HCT116 (cell line): ENCODE measurements around the gene STPG2. TPM values are rescaled to one million over a fixed set of nuclear protein-coding genes. Genes with fewer than 3 reads are reported as not detected.

ENCODE experiments used
- ATAC-seq: fragments of 200-7000 bp; cut with Tn5 transposase; 2 replicates; pipeline ENCODE4 v1.9.1; 2020; ENCODE audit warnings: mild to moderate bottlenecking, moderate library complexity
- BruUV-seq: library from RNA; stranded (reverse); fragments of 400-500 nt; replicated peaks from 2 replicates; lab custom pipeline; 2021; lab: Mats Ljungman, UMichigan
- CTCF ChIA-PET: fragments of 300-600 bp; sonication (Branson Sonifier 250); formaldehyde crosslinking; loops from one replicate; lab custom pipeline; 2021; ENCODE audit warnings: antibody characterized with exemption; lab: Charles Lee
- POLR2A ChIA-PET: fragments of 300-600, 350-600 bp; sonication (Branson Sonifier 250); formaldehyde crosslinking; loops from one replicate; lab custom pipeline; 2021; ENCODE audit warnings: antibody characterized with exemption; lab: Charles Lee
- RAD21 ChIA-PET, 2 experiments: fragments of 300-600 bp; sonication (Branson Sonifier 250); formaldehyde crosslinking; loops; one replicate each; lab custom pipeline; 2023; ENCODE audit warnings: low total read pairs in 2 of 2; ENCODE audit not compliant: uncharacterized antibody in 2 of 2, unreplicated experiment in 2 of 2, low non-redundant PET in 1 of 2; lab: Charles Lee
- DNase-seq: peaks from one replicate; pipeline ENCODE4 v3.0.0-alpha.2; 2010; ENCODE audit warnings: low read depth, low spot score
- H2AFZ ChIP-seq: fragments of 200-600 bp; shearing (Covaris generic), sonication (generic); 2 replicates; pipeline ENCODE4 v1.6.1; 2017; ENCODE audit warnings: low read depth, mixed run types, mixed read lengths, antibody characterized with exemption, low read length; ENCODE audit not compliant: poor library complexity, severe bottlenecking
- H3K27ac ChIP-seq: 2 replicates; pipeline ENCODE4 v1.5.1; 2012; ENCODE audit warnings: low read depth, low read length
- H3K27me3 ChIP-seq: fragments of 200-600 bp; sonication (generic); 2 replicates; pipeline ENCODE4 v1.6.1; 2016; ENCODE audit warnings: mixed run types, low read length, mixed read lengths; ENCODE audit not compliant: insufficient read depth
- H3K36me3 ChIP-seq, 2 experiments: fragments of 200-500 bp in 1 of 2; fragments of 200-600 bp in 1 of 2; sonication (Bioruptor generic) in 1 of 2; sonication (generic) in 1 of 2; 2 replicates each; pipeline versions ENCODE4 v1.5.1 to v1.6.1; 2014 to 2016; ENCODE audit warnings: low read length in 2 of 2, inconsistent platforms in 1 of 2, mixed read lengths in 1 of 2, mixed run types in 1 of 2; ENCODE audit not compliant: insufficient read depth in 2 of 2, control insufficient read depth in 1 of 2
- H3K4me1 ChIP-seq, 2 experiments: fragments of 200-600 bp in 1 of 2; sonication (generic) in 1 of 2; 2 replicates each; pipeline versions ENCODE4 v1.5.1 to v1.6.1; 2012 to 2017; ENCODE audit warnings: low read length in 2 of 2, inconsistent platforms in 1 of 2, mild to moderate bottlenecking in 1 of 2, mixed read lengths in 1 of 2, mixed run types in 1 of 2, moderate library complexity in 1 of 2; ENCODE audit not compliant: insufficient read depth in 2 of 2, control insufficient read depth in 1 of 2
- H3K4me2 ChIP-seq: fragments of 200-600 bp; sonication (generic); 2 replicates; pipeline ENCODE4 v1.6.1; 2017; ENCODE audit warnings: mixed run types, low read length, mixed read lengths
- H3K4me3 ChIP-seq, 2 experiments: fragments of 200-600 bp in 1 of 2; sonication (generic) in 1 of 2; replicated peaks in 1 of 2; 2 replicates each; pipeline ENCODE4 v1.5.1; 2011 to 2016; ENCODE audit warnings: low read length in 2 of 2, control low read depth in 1 of 2, low read depth in 1 of 2, mild to moderate bottlenecking in 1 of 2, mixed read lengths in 1 of 2, mixed run types in 1 of 2
- H3K79me2 ChIP-seq: fragments of 200-600 bp; sonication (generic); 2 replicates; pipeline ENCODE4 v1.6.1; 2017; ENCODE audit warnings: mild to moderate bottlenecking, mixed run types, low read length, moderate library complexity, mixed read lengths; ENCODE audit not compliant: insufficient read depth
- H3K9ac ChIP-seq: fragments of 200-600 bp; sonication (generic); 2 replicates; pipeline ENCODE4 v1.6.1; 2016; ENCODE audit warnings: low read length, mixed read lengths
- H3K9me2 ChIP-seq: fragments of 200-600 bp; sonication (generic), shearing (Covaris generic); 2 replicates; pipeline ENCODE4 v1.6.1; 2017; ENCODE audit warnings: mixed run types, mild to moderate bottlenecking, moderate library complexity; ENCODE audit not compliant: insufficient read depth
- H3K9me3 ChIP-seq, 2 experiments: fragments of 200-500 bp in 1 of 2; fragments of 200-600 bp in 1 of 2; sonication (Bioruptor generic) in 1 of 2; sonication (generic) in 1 of 2; 2 replicates each; pipeline ENCODE4 v1.6.1; 2014 to 2017; ENCODE audit warnings: low read length in 2 of 2, mixed read lengths in 2 of 2, inconsistent platforms in 1 of 2, low read depth in 1 of 2, mild to moderate bottlenecking in 1 of 2, mixed run types in 1 of 2, moderate library complexity in 1 of 2; ENCODE audit not compliant: control insufficient read depth in 1 of 2, insufficient read depth in 1 of 2
- H4K20me1 ChIP-seq: fragments of 200-600 bp; sonication (generic), shearing (Covaris generic); 2 replicates; pipeline ENCODE4 v1.6.1; 2017; ENCODE audit warnings: mixed run types, mild to moderate bottlenecking, moderate library complexity; ENCODE audit not compliant: insufficient read depth
- ATF3 ChIP-seq: IDR thresholded peaks from 2 replicates; pipeline ENCODE4 v1.6.1; 2012
- EZH2phosphoT487 ChIP-seq: fragments of 200-600 bp; IDR thresholded peaks from 2 replicates; pipeline ENCODE4 v1.6.1; 2018; ENCODE audit warnings: antibody characterized with exemption, borderline replicate concordance
- MAX ChIP-seq: IDR thresholded peaks from 2 replicates; pipeline ENCODE4 v1.6.1; 2012
- POLR2A ChIP-seq: IDR thresholded peaks from 2 replicates; pipeline ENCODE4 v1.7.0; 2011; ENCODE audit warnings: borderline replicate concordance; ENCODE audit not compliant: insufficient read depth, insufficient read length; ENCODE audit errors: extremely low read depth
- SP1 ChIP-seq: IDR thresholded peaks from 2 replicates; pipeline ENCODE4 v1.6.1; 2012; ENCODE audit warnings: low read depth
- SRF ChIP-seq: IDR thresholded peaks from 2 replicates; pipeline ENCODE4 v1.6.1; 2012; ENCODE audit warnings: low read depth
- ZNF274 ChIP-seq: fragments of 200-500 bp; sonication (Bioruptor generic); IDR thresholded peaks from 2 replicates; pipeline ENCODE4 v1.6.1; 2014; ENCODE audit warnings: mild to moderate bottlenecking, low read depth, low read length, inconsistent platforms
- intact Hi-C: fragments of 100-400 bp; cut with micrococcal nuclease; formaldehyde crosslinking; loops from 2 replicates; pipeline ENCODE4 v1.10.0; 2022
- total RNA-seq: library from RNA; stranded (reverse); gene quantifications from one replicate; pipeline ENCODE4 v1.2.1, GENCODE V29; 2021; ENCODE audit not compliant: unreplicated experiment
- TF ChIP-seq, protein P1 (sequence below), 3 experiments: fragments of 200-600 bp in 1 of 3; sonication (generic) in 1 of 3; IDR thresholded peaks in 2 of 3; conservative IDR thresholded peaks in 1 of 3; 2 replicates each; pipeline ENCODE4 v1.5.1; 2012 to 2017; ENCODE audit warnings: low read depth in 2 of 3, low read length in 2 of 3, antibody characterized with exemption in 1 of 3, borderline replicate concordance in 1 of 3, control low read depth in 1 of 3, mild to moderate bottlenecking in 1 of 3, mixed read lengths in 1 of 3, mixed run types in 1 of 3, moderate library complexity in 1 of 3; ENCODE audit not compliant: insufficient read depth in 1 of 3

The STPG2 gene
- total RNA-seq, 1 experiment from 2014 or later = not detected

GRCh38 chr4:98098764-98099163 is 44.5 kb downstream of the STPG2 start:
- Histone ChIP-seq H3K9me3 (no peaks in the 10 kb centered on the region), H3K9me2 (no peaks in the 10 kb centered on the region), H3K9ac (no peak overlapping the region), H2AFZ (no peak overlapping the region), H3K4me2 (no peak overlapping the region), H3K79me2 (no peaks in the 10 kb centered on the region), H4K20me1 (no peaks in the 10 kb centered on the region), H3K4me3 (no peak overlapping the region), H3K4me1 (no peaks in the 10 kb centered on the region), H3K36me3 (no peaks in the 10 kb centered on the region), H3K27ac (no peak overlapping the region), H3K27me3 (no peaks in the 10 kb centered on the region)
- no TSS peak for BruUV-seq
- intact Hi-C loops = no loop called here
- CTCF ChIA-PET = no interaction called here
- RAD21 ChIA-PET = no interaction called here
- TF ChIP-seq EZH2phosphoT487 (no peak), MAX (no peak), POLR2A (no peak), ZNF274 (no peak), SRF (no peak)
- no peak for DNase-seq
- POLR2A ChIA-PET = no interaction called here
- no peak for ATAC-seq

GRCh38 chr4:98094118-98094517 is 49.2 kb downstream of the STPG2 start:
- no TSS peak for BruUV-seq
- Histone ChIP-seq H3K9me3 (no peaks in the 10 kb centered on the region), H3K27me3 (no peaks in the 10 kb centered on the region), H4K20me1 (no peaks in the 10 kb centered on the region), H3K4me2 (no peak overlapping the region), H3K36me3 (no peaks in the 10 kb centered on the region), H3K27ac (no peak overlapping the region), H3K9ac (no peak overlapping the region), H3K4me1 (no peaks in the 10 kb centered on the region), H3K79me2 (no peaks in the 10 kb centered on the region), H3K9me2 (no peaks in the 10 kb centered on the region), H3K4me3 (no peak overlapping the region), H2AFZ (no peak overlapping the region)
- ChIA-PET CTCF (no interaction called here), RAD21 (no interaction called here), POLR2A (no interaction called here)
- DNase-seq (no peak), ATAC-seq (no peak)
- TF ChIP-seq, protein P1, sequence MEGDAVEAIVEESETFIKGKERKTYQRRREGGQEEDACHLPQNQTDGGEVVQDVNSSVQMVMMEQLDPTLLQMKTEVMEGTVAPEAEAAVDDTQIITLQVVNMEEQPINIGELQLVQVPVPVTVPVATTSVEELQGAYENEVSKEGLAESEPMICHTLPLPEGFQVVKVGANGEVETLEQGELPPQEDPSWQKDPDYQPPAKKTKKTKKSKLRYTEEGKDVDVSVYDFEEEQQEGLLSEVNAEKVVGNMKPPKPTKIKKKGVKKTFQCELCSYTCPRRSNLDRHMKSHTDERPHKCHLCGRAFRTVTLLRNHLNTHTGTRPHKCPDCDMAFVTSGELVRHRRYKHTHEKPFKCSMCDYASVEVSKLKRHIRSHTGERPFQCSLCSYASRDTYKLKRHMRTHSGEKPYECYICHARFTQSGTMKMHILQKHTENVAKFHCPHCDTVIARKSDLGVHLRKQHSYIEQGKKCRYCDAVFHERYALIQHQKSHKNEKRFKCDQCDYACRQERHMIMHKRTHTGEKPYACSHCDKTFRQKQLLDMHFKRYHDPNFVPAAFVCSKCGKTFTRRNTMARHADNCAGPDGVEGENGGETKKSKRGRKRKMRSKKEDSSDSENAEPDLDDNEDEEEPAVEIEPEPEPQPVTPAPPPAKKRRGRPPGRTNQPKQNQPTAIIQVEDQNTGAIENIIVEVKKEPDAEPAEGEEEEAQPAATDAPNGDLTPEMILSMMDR (IDR thresholded peaks at IDR 0.05 in 2 of 3, conservative IDR thresholded peaks at IDR 0.05 in 1 of 3; ENCODE audit: borderline replicate concordance in 1 of 3, insufficient read depth in 1 of 3, low read depth in 2 of 3, low read length in 2 of 3) = no peak
- TF ChIP-seq SP1 (no peak), ATF3 (no peak)
- intact Hi-C loops = no loop called here
